ENCODE results near the gene ZNF679.

ZNF679 gene

GRCh38 chr7:64223366-64223765 is 4.9 kb upstream of the ZNF679 start:
- Histone ChIP-seq H3K79me2 (ENCODE audit: insufficient read depth, low read length) (no peaks in the 10 kb centered on the region), H3K36me3 (ENCODE audit: insufficient read depth, low read length) (no peaks in the 10 kb centered on the region), H3K27me3 (ENCODE audit: insufficient read depth, low read length, poor library complexity) (no peaks in the 10 kb centered on the region), H2AFZ (ENCODE audit: low read depth, low read length) (no peak overlapping the region), H3K9me3 (ENCODE audit: insufficient read depth, low read length, severe bottlenecking) (peaks cover 37% of the 10 kb centered on the region), H4K20me1 (ENCODE audit: insufficient read depth, low read length) (no peaks in the 10 kb centered on the region), H3K4me2 (ENCODE audit: insufficient read depth, low read length) (no peak overlapping the region), H3K4me3 (ENCODE audit: low read depth in 1 of 2, low read length in 2 of 2) (no peak overlapping the region), H3K9ac (ENCODE audit: low read depth, low read length) (no peak overlapping the region), H3K27ac (ENCODE audit: low read length) (no peak overlapping the region), H3K4me1 (ENCODE audit: insufficient read depth, low read length) (no peaks in the 10 kb centered on the region)
- no peak for TF ChIP-seq CTCF (IDR thresholded peaks at IDR 0.05; ENCODE audit: borderline replicate concordance, extremely low read depth, low read length, poor library complexity, severe bottlenecking)
- no peak for TF ChIP-seq EZH2 (IDR thresholded peaks at IDR 0.05; ENCODE audit: borderline replicate concordance, low read depth, low read length, severe bottlenecking)
- DNase-seq (no peak), ATAC-seq (ENCODE audit: insufficient read depth, low read depth) (no peak)

GRCh38 chr7:64266341-64266919 is 38.2 kb downstream of the ZNF679 start:
- H3K4me1 ChIP-seq (ENCODE audit: insufficient read depth, low read length), result no peaks in the 10 kb centered on the region
- H3K4me3 ChIP-seq (ENCODE audit: low read depth in 1 of 2, low read length in 2 of 2), result no peak overlapping the region
- DNase-seq, result no peak
- no peak overlapping the region for H3K9ac ChIP-seq (ENCODE audit: low read depth, low read length)
- H3K4me2 ChIP-seq (ENCODE audit: insufficient read depth, low read length), result no peak overlapping the region
- no peaks in the 10 kb centered on the region for H3K79me2 ChIP-seq (ENCODE audit: insufficient read depth, low read length)
- no peak overlapping the region for H2AFZ ChIP-seq (ENCODE audit: low read depth, low read length)
- H4K20me1 ChIP-seq (ENCODE audit: insufficient read depth, low read length), result no peaks in the 10 kb centered on the region
- no peak overlapping the region for H3K27ac ChIP-seq (ENCODE audit: low read length)
- TF ChIP-seq EZH2 (IDR thresholded peaks at IDR 0.05; ENCODE audit: borderline replicate concordance, low read depth, low read length, severe bottlenecking) (no peak), CTCF (IDR thresholded peaks at IDR 0.05; ENCODE audit: borderline replicate concordance, extremely low read depth, low read length, poor library complexity, severe bottlenecking) (no peak)
- H3K9me3 ChIP-seq (ENCODE audit: insufficient read depth, low read length, severe bottlenecking), result peaks cover 24% of the 10 kb centered on the region
- ATAC-seq (ENCODE audit: insufficient read depth, low read depth), result no peak
- H3K36me3 ChIP-seq (ENCODE audit: insufficient read depth, low read length), result no peaks in the 10 kb centered on the region
- H3K27me3 ChIP-seq (ENCODE audit: insufficient read depth, low read length, poor library complexity), result no peaks in the 10 kb centered on the region

- no peak overlapping the region for H3K4me3 ChIP-seq (ENCODE audit: low read depth in 1 of 2, low read length in 2 of 2)
- no peaks in the 10 kb centered on the region for H3K27me3 ChIP-seq (ENCODE audit: insufficient read depth, low read length, poor library complexity)
- ATAC-seq (ENCODE audit: insufficient read depth, low read depth) (no peak), DNase-seq (no peak)
- no peaks in the 10 kb centered on the region for H3K36me3 ChIP-seq (ENCODE audit: insufficient read depth, low read length)
- H3K4me2 ChIP-seq (ENCODE audit: insufficient read depth, low read length), result no peak overlapping the region
- no peaks in the 10 kb centered on the region for H3K79me2 ChIP-seq (ENCODE audit: insufficient read depth, low read length)
- H3K27ac ChIP-seq (ENCODE audit: low read length), result no peak overlapping the region
- no peaks in the 10 kb centered on the region for H3K4me1 ChIP-seq (ENCODE audit: insufficient read depth, low read length)
- no peak overlapping the region for H2AFZ ChIP-seq (ENCODE audit: low read depth, low read length)
- H4K20me1 ChIP-seq (ENCODE audit: insufficient read depth, low read length), result no peaks in the 10 kb centered on the region
- no peak overlapping the region for H3K9ac ChIP-seq (ENCODE audit: low read depth, low read length)
- H3K9me3 ChIP-seq (ENCODE audit: insufficient read depth, low read length, severe bottlenecking), result no peaks in the 10 kb centered on the region
- TF ChIP-seq EZH2 (IDR thresholded peaks at IDR 0.05; ENCODE audit: borderline replicate concordance, low read depth, low read length, severe bottlenecking) (no peak), CTCF (IDR thresholded peaks at IDR 0.05; ENCODE audit: borderline replicate concordance, extremely low read depth, low read length, poor library complexity, severe bottlenecking) (no peak)
Observed at GRCh38 chr7:64277630-64278029, 49.4 kb downstream of the ZNF679 start.
